Right lobe of liver (tissue), 4 donors: ENCODE measurements around the gene NNT.

Experiments
- CTCF ChIP-seq, 4 donors: fragments of 200-600 bp in 3 of 4; fragments of 450-650 bp in 1 of 4; IDR thresholded peaks; one replicate each; pipeline versions ENCODE4 v1.5.1 to v1.8.0; 2016 to 2022; ENCODE audit warnings: antibody characterized with exemption in 4 of 4, mild to moderate bottlenecking in 2 of 4
- POLR2A ChIP-seq: fragments of 450-650 bp; IDR thresholded peaks from one replicate; pipeline ENCODE4 v1.6.1; 2017; ENCODE audit warnings: antibody characterized with exemption, mild to moderate bottlenecking
- donor health status: DM: no; HTN: no; CAD: no.
- donor health status: DM: no; HTN: no; CAD: no.
- donor health status: DM: no; HTN: yes; CAD: no.

- TF ChIP-seq CTCF (IDR thresholded peaks at IDR 0.05) (no peak), POLR2A (no peak)
Measured at GRCh38 chr5:43561356-43561755, 41.6 kb upstream of the NNT start.
